ENCODE measurements around the gene TTLL1.

DNA sequence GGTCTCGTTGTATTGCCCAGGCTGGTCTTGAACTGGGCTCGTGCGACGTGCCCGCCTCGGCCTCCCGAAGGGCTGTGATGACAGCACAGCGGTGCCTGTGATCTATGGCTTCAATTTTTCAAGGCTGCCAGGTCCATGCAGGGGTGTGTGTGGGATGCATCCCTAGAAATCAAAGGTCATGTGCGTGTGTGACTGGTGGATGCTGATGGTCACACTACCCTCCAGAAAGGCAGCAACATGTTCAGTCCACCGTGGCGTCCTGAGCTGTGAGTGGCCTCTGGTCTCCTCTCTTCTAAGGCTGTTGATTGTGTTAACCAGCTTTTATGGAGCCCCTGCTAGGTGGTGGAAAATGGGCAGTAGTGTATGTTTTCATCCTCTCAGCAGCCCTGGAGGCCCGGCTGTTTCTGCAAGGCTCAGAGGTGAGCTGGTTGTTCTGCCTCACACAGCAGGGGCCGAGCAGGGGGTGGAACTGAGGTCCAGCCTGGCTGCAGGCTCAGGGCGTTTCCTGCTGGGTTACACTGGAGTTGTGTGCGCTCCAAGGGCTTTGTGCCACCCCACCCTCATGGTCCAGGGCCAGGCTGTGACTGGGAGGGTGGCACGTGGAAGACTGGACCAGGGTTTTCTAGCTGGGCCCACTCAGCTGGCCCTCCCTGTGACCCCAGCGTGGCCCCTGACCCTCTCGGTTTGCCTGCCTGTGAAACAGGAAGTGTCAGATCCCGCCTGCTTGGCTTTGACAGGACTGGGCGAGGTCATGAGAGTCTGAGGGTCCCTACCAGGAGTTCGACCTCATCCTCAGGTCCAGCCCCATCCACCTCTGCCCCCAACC lies 29.0 kb upstream of the TTLL1 start:
- TF ChIP-seq, protein P1, sequence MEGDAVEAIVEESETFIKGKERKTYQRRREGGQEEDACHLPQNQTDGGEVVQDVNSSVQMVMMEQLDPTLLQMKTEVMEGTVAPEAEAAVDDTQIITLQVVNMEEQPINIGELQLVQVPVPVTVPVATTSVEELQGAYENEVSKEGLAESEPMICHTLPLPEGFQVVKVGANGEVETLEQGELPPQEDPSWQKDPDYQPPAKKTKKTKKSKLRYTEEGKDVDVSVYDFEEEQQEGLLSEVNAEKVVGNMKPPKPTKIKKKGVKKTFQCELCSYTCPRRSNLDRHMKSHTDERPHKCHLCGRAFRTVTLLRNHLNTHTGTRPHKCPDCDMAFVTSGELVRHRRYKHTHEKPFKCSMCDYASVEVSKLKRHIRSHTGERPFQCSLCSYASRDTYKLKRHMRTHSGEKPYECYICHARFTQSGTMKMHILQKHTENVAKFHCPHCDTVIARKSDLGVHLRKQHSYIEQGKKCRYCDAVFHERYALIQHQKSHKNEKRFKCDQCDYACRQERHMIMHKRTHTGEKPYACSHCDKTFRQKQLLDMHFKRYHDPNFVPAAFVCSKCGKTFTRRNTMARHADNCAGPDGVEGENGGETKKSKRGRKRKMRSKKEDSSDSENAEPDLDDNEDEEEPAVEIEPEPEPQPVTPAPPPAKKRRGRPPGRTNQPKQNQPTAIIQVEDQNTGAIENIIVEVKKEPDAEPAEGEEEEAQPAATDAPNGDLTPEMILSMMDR (IDR thresholded peaks at IDR 0.05 in 2 of 3, conservative IDR thresholded peaks at IDR 0.05 in 1 of 3; ENCODE audit: borderline replicate concordance in 1 of 3, insufficient read depth in 1 of 3, low read depth in 2 of 3, low read length in 2 of 3) = no peak
- TF ChIP-seq JUND (IDR thresholded peaks at IDR 0.05) = no peak
- no peak for TF ChIP-seq EZH2phosphoT487 (IDR thresholded peaks at IDR 0.05; ENCODE audit: borderline replicate concordance)
- TF ChIP-seq POLR2A (IDR thresholded peaks at IDR 0.05; ENCODE audit: borderline replicate concordance, extremely low read depth, insufficient read depth, insufficient read length) = no peak
- no peak for TF ChIP-seq EZH2 (IDR thresholded peaks at IDR 0.05)
- TF ChIP-seq, protein P2, sequence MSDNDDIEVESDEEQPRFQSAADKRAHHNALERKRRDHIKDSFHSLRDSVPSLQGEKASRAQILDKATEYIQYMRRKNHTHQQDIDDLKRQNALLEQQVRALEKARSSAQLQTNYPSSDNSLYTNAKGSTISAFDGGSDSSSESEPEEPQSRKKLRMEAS (IDR thresholded peaks at IDR 0.05) = no peak
